ENCODE measurements around the gene WASHC4. TPM values are rescaled to one million over a fixed set of nuclear protein-coding genes. Genes with fewer than 3 reads are reported as not detected.

WASHC4 gene
- total and polyA plus RNA-seq, 10 of the 15 experiments (the other 5 are each of a cell fraction or from before 2014, with no cell fraction given): 16.0 to 50.6 (median 34.0) TPM

DNA sequence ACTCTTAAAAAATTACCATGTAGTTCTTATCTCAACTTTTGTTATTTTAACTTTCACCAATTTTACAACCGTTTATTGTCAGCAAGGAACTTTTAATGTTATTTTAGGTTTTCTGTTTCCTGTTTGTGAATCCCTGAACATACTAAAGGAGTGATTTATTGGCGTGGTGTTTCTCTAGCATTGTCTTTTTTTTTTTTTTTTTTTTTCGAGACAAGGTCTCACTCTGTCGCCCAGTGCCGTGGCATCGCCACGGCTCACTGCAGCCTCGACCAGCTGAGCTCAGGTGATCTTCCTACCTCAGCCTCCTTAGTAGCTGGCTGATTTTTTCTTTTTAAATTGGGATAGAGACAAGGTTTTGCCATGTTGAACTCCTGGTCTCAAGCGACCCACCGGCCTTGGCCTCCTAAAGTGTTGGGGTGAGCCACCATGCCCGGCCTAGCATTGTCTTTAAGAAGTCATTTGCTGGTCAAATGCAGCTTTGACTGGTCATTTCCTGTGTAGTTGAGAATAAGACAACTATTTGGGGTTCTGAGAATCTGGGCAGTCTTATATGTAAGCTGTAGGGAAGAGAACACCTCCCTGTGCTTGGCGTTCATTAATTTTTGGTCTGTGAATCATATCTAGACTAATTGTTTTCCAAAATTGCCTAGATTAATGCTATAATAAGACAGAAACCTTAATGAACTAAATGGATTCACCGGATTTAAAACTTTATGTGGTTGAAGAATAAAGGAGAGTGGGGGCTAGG is 2.1 kb downstream of the WASHC4 start:
- in situ Hi-C loops (cut with MboI) (no loop called here), intact Hi-C loops (cut with micrococcal nuclease; ENCODE audit: unreplicated experiment) (loop anchor here (10.0 kb wide), 1 partner anchor 645 kb away; no protein-coding TSS in a partner anchor)
- H3K4me2 ChIP-seq (ENCODE audit: control insufficient read depth, insufficient read depth): peak overlapping the region; percentile 61
- peaks cover 4% of the 10 kb centered on the region; the same call in 2 of the 3 replicates for H3K9me3 ChIP-seq (replicated peaks; ENCODE audit: control insufficient read depth, insufficient read depth, low read length)
- H3K4me3 ChIP-seq: peak overlapping the region; percentile 88
- peak; percentile 47 for FAIRE-seq
- H3K36me3 ChIP-seq (ENCODE audit: control insufficient read depth in 2 of 2, insufficient read depth in 2 of 2, low read length in 1 of 2): peaks cover 0 to 6% of the 10 kb centered on the region in 2 experiments; a peak in 1 of 4 replicates
- H3K27ac ChIP-seq (ENCODE audit: control insufficient read depth, insufficient read depth): peak overlapping the region; percentile 88
- BruUV-seq (replicated peaks): no TSS peak
- peak; percentile 51 for DNase-seq (ENCODE audit: low read depth, low spot score)
- no peaks in the 10 kb centered on the region for H4K20me1 ChIP-seq (ENCODE audit: control insufficient read depth, insufficient read depth)
- ChIA-PET POLR2A (interaction anchor here (0.6 to 0.7 kb wide), 3 partner anchors 10 to 972 kb away, joined by 3 to 10 read pairs (median 3); no protein-coding TSS in a partner anchor), RAD21 (ENCODE audit: unreplicated experiment) (no interaction called here), CTCF (no interaction called here), SMC1A (ENCODE audit: uncharacterized antibody, unreplicated experiment) (interaction anchor here (0.7 to 1.3 kb wide), 5 partner anchors 10 to 1045 kb away, joined by 3 to 5 read pairs (median 3); partner anchors contain the start of gene HCFC2)
- H2AFZ ChIP-seq (ENCODE audit: control insufficient read depth, low read depth, low read length): no peak overlapping the region
- peak; percentile 58 for ATAC-seq
- H3K4me1 ChIP-seq (ENCODE audit: control insufficient read depth, insufficient read depth, low read length): peaks cover 4% of the 10 kb centered on the region; the same call in 1 of the 2 replicates
- 0% methylated on average over 12 of the region's 13 CpGs for WGBS (ENCODE audit: insufficient coverage, insufficient replicate concordance, low lambda C conversion rate, missing lambda C conversion rate)
- peaks cover 65% of the 10 kb centered on the region for H3K79me2 ChIP-seq (ENCODE audit: control insufficient read depth, insufficient read depth, low read length)
- H3K27me3 ChIP-seq (replicated peaks in 1 of 2; ENCODE audit: control insufficient read depth in 2 of 2, insufficient read depth in 2 of 2, low read length in 1 of 2): no peaks in the 10 kb centered on the region
- peak overlapping the region; percentile 85 for H3K9ac ChIP-seq (ENCODE audit: control insufficient read depth, insufficient read depth, low read length)
- TF ChIP-seq ZNF384 (IDR thresholded peaks at IDR 0.05; ENCODE audit: borderline replicate concordance, low read depth, low read length) (peak; percentile 80), MTA2 (IDR thresholded peaks at IDR 0.05; ENCODE audit: low read depth) (peak; percentile 58), POLR2A (IDR thresholded peaks at IDR 0.05; ENCODE audit: low read depth, low read length) (no peak), CTCF (IDR thresholded peaks at IDR 0.05 in 2 of 3, conservative IDR thresholded peaks at IDR 0.05 in 1 of 3; ENCODE audit: control insufficient read depth in 2 of 3, extremely low read depth in 1 of 3, insufficient read depth in 1 of 3, low read depth in 3 of 3, low read length in 3 of 3) (no peak), YBX1 (IDR thresholded peaks at IDR 0.05) (no peak), EP300 (IDR thresholded peaks at IDR 0.05; ENCODE audit: borderline replicate concordance in 1 of 2, control insufficient read depth in 1 of 2, low read depth in 2 of 2, low read length in 2 of 2) (peak in 1 of 2 experiments; percentile 50; a peak in 1 of 4 replicates), IRF4 (IDR thresholded peaks at IDR 0.05; ENCODE audit: low read depth, low read length) (peak; percentile 69; the same call in 1 of the 2 replicates), PML (IDR thresholded peaks at IDR 0.05; ENCODE audit: low read length) (peak; percentile 54; the same call in 1 of the 2 replicates), TCF12 (IDR thresholded peaks at IDR 0.05; ENCODE audit: low read depth, low read length) (no peak), JUNB (IDR thresholded peaks at IDR 0.05) (peak; percentile 79), TCF3 (IDR thresholded peaks at IDR 0.05; ENCODE audit: borderline replicate concordance, insufficient read depth, low read depth, low read length) (no peak), TAF1 (IDR thresholded peaks at IDR 0.05; ENCODE audit: borderline replicate concordance, low read depth, low read length) (0 out of 2 replicates have a peak, but pooled peaks have one; percentile 18), TBL1XR1 (IDR thresholded peaks at IDR 0.05; ENCODE audit: low read depth, low read length) (0 out of 2 replicates have a peak, but pooled peaks have one; percentile 31), PAX5 (IDR thresholded peaks at IDR 0.05; ENCODE audit: borderline replicate concordance, low read depth, low read length) (no peak), ETV6 (conservative IDR thresholded peaks at IDR 0.05 in 1 of 2, IDR thresholded peaks at IDR 0.05 in 1 of 2; ENCODE audit: borderline replicate concordance in 1 of 2, low read depth in 1 of 2) (0 out of 4 replicates have a peak, but pooled peaks of 1 of the 2 experiments have one; percentile 43)
- TF ChIP-seq, protein P1, sequence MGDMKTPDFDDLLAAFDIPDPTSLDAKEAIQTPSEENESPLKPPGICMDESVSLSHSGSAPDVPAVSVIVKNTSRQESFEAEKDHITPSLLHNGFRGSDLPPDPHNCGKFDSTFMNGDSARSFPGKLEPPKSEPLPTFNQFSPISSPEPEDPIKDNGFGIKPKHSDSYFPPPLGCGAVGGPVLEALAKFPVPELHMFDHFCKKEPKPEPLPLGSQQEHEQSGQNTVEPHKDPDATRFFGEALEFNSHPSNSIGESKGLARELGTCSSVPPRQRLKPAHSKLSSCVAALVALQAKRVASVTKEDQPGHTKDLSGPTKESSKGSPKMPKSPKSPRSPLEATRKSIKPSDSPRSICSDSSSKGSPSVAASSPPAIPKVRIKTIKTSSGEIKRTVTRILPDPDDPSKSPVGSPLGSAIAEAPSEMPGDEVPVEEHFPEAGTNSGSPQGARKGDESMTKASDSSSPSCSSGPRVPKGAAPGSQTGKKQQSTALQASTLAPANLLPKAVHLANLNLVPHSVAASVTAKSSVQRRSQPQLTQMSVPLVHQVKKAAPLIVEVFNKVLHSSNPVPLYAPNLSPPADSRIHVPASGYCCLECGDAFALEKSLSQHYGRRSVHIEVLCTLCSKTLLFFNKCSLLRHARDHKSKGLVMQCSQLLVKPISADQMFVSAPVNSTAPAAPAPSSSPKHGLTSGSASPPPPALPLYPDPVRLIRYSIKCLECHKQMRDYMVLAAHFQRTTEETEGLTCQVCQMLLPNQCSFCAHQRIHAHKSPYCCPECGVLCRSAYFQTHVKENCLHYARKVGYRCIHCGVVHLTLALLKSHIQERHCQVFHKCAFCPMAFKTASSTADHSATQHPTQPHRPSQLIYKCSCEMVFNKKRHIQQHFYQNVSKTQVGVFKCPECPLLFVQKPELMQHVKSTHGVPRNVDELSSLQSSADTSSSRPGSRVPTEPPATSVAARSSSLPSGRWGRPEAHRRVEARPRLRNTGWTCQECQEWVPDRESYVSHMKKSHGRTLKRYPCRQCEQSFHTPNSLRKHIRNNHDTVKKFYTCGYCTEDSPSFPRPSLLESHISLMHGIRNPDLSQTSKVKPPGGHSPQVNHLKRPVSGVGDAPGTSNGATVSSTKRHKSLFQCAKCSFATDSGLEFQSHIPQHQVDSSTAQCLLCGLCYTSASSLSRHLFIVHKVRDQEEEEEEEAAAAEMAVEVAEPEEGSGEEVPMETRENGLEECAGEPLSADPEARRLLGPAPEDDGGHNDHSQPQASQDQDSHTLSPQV (IDR thresholded peaks at IDR 0.05): no peak
